GM12878 (cell line): Measurements from ENCODE around the gene DNAH17. TPM values are rescaled to one million over a fixed set of nuclear protein-coding genes. Genes with fewer than 3 reads are reported as not detected.

Source experiments
- ATAC-seq: fragments of 200-7000 bp; cut with Tn5 transposase; 3 replicates; pipeline ENCODE4 v1.9.1; 2020; ENCODE audit warnings: mild to moderate bottlenecking, moderate library complexity
- BruUV-seq: library from RNA; stranded (reverse); fragments of 400-500 nt; replicated peaks from 2 replicates; lab custom pipeline; 2021; lab: Mats Ljungman, UMichigan
- CTCF ChIA-PET: fragments of 300-600 bp; sonication (Branson Sonifier 250); formaldehyde crosslinking; extraction: SDS; loops from one replicate; lab custom pipeline; 2021; ENCODE audit warnings: inconsistent platforms; lab: Yijun Ruan, JAX
- POLR2A ChIA-PET: fragments of 350-600 bp; formaldehyde crosslinking; extraction: SDS; loops from one replicate; lab custom pipeline; 2021; ENCODE audit warnings: inconsistent platforms; lab: Charles Lee
- RAD21 ChIA-PET: fragments of 300-600 bp; sonication (Branson Sonifier 250); formaldehyde crosslinking; loops from one replicate; lab custom pipeline; 2023; ENCODE audit warnings: antibody characterized with exemption; ENCODE audit not compliant: unreplicated experiment; lab: Charles Lee
- SMC1A ChIA-PET: fragments of 300-600 bp; sonication (Branson Sonifier 250); formaldehyde crosslinking; loops from one replicate; lab custom pipeline; 2023; ENCODE audit not compliant: unreplicated experiment, uncharacterized antibody; lab: Charles Lee
- DNase-seq: peaks from one replicate; pipeline ENCODE4 v3.0.0-alpha.2; 2011; ENCODE audit warnings: low read depth, low spot score
- FAIRE-seq: peaks from 3 replicates; lab custom pipeline; 2011; peaks lifted over from hg19 to GRCh38; lab: Jason Lieb, UNC
- H2AFZ ChIP-seq: 2 replicates; pipeline ENCODE4 v1.6.0; 2011; ENCODE audit warnings: low read depth, low read length, control low read depth; ENCODE audit not compliant: control insufficient read depth
- H3K27ac ChIP-seq: 2 replicates; pipeline ENCODE4 v1.5.1; 2011; ENCODE audit warnings: control low read depth; ENCODE audit not compliant: control insufficient read depth, insufficient read depth
- H3K27me3 ChIP-seq, 2 experiments: replicated peaks in 1 of 2; 2 replicates each; pipeline versions ENCODE4 v1.6.0 to v1.6.1; 2011; ENCODE audit warnings: low read length in 1 of 2; ENCODE audit not compliant: control insufficient read depth in 2 of 2, insufficient read depth in 2 of 2
- H3K36me3 ChIP-seq, 2 experiments: 2 replicates each; pipeline ENCODE4 v1.5.1; 2011; ENCODE audit warnings: low read length in 1 of 2; ENCODE audit not compliant: control insufficient read depth in 2 of 2, insufficient read depth in 2 of 2
- H3K4me1 ChIP-seq: 2 replicates; pipeline ENCODE4 v1.6.1; 2011; ENCODE audit warnings: mild to moderate bottlenecking, low read length, moderate library complexity, mixed read lengths; ENCODE audit not compliant: control insufficient read depth, insufficient read depth
- H3K4me2 ChIP-seq: 2 replicates; pipeline ENCODE4 v1.6.0; 2011; ENCODE audit warnings: control low read depth; ENCODE audit not compliant: control insufficient read depth, insufficient read depth
- H3K4me3 ChIP-seq: fragments of 200-600 bp; sonication (generic); 2 replicates; pipeline ENCODE4 v1.5.1; 2016
- H3K79me2 ChIP-seq: 2 replicates; pipeline ENCODE4 v1.6.0; 2011; ENCODE audit warnings: low read length; ENCODE audit not compliant: control insufficient read depth, insufficient read depth
- H3K9ac ChIP-seq: 2 replicates; pipeline ENCODE4 v1.8.0; 2011; ENCODE audit warnings: low read length, control low read depth, mixed read lengths; ENCODE audit not compliant: control insufficient read depth, insufficient read depth
- H3K9me3 ChIP-seq: replicated peaks from 3 replicates; pipeline ENCODE4 v1.5.1; 2011; ENCODE audit warnings: mild to moderate bottlenecking, low read length; ENCODE audit not compliant: control insufficient read depth, insufficient read depth
- H4K20me1 ChIP-seq: 2 replicates; pipeline ENCODE4 v1.6.0; 2011; ENCODE audit not compliant: control insufficient read depth, insufficient read depth
- CHD4 ChIP-seq: fragments of 200-600 bp; sonication (generic); IDR thresholded peaks from 2 replicates; pipeline ENCODE4 v1.6.1; 2016; ENCODE audit warnings: mild to moderate bottlenecking
- CREM ChIP-seq: IDR thresholded peaks from 2 replicates; pipeline ENCODE4 v1.6.1; 2014; ENCODE audit warnings: antibody characterized with exemption, low read depth
- HDAC2 ChIP-seq: fragments of 200-600 bp; sonication (generic); IDR thresholded peaks from 2 replicates; pipeline ENCODE4 v1.6.1; 2017
- IKZF2 ChIP-seq, 2 experiments: fragments of 450-650 bp; IDR thresholded peaks; 2 replicates each; pipeline ENCODE4 v1.6.1; 2017; ENCODE audit warnings: mild to moderate bottlenecking in 2 of 2, moderate library complexity in 2 of 2
- MTA3 ChIP-seq: IDR thresholded peaks from 2 replicates; pipeline ENCODE4 v1.6.1; 2012; ENCODE audit warnings: low read length, inconsistent platforms, borderline replicate concordance
- NFYA ChIP-seq: IDR thresholded peaks from 2 replicates; pipeline ENCODE4 v1.6.1; 2011; ENCODE audit warnings: low read depth, mild to moderate bottlenecking, low read length, improper control_type of control experiment, borderline replicate concordance
- NFYB ChIP-seq: IDR thresholded peaks from 2 replicates; pipeline ENCODE4 v1.6.1; 2011; ENCODE audit warnings: low read depth, mild to moderate bottlenecking, low read length, improper control_type of control experiment, moderate library complexity; ENCODE audit not compliant: insufficient read depth
- SMAD1 ChIP-seq: fragments of 450-650 bp; IDR thresholded peaks from 2 replicates; pipeline ENCODE4 v1.6.1; 2018; ENCODE audit warnings: mild to moderate bottlenecking, low read depth; ENCODE audit not compliant: partially characterized antibody
- SMAD5 ChIP-seq: IDR thresholded peaks from 2 replicates; pipeline ENCODE4 v1.6.1; 2016; ENCODE audit warnings: antibody characterized with exemption, low read depth
- SPI1 ChIP-seq: IDR thresholded peaks from 2 replicates; pipeline ENCODE4 v1.6.1; 2011; ENCODE audit warnings: low read depth, mild to moderate bottlenecking, low read length, moderate library complexity, borderline replicate concordance; ENCODE audit not compliant: insufficient read depth
- STAT3 ChIP-seq: IDR thresholded peaks from 2 replicates; pipeline ENCODE4 v1.6.1; 2011; ENCODE audit warnings: low read depth, low read length, improper control_type of control experiment
- TAF1 ChIP-seq: IDR thresholded peaks from 2 replicates; pipeline ENCODE4 v1.6.1; 2011; ENCODE audit warnings: mild to moderate bottlenecking, low read depth, low read length, borderline replicate concordance
- TBL1XR1 ChIP-seq: IDR thresholded peaks from 2 replicates; pipeline ENCODE4 v1.6.1; 2012; ENCODE audit warnings: low read depth, low read length, improper control_type of control experiment
- ZNF24 ChIP-seq: fragments of 450-650 bp; IDR thresholded peaks from 2 replicates; pipeline ENCODE4 v1.6.1; 2017; ENCODE audit warnings: antibody characterized with exemption, mild to moderate bottlenecking
- ZZZ3 ChIP-seq: IDR thresholded peaks from 2 replicates; pipeline ENCODE4 v1.6.1; 2011; ENCODE audit warnings: low read depth; ENCODE audit not compliant: control insufficient read depth, insufficient read length
- WGBS: methylation state at CpG from one replicate; pipeline ENCODE4 v1.1.6; 2016; ENCODE audit warnings: low lambda C conversion rate; ENCODE audit not compliant: insufficient replicate concordance, insufficient coverage; ENCODE audit errors: missing lambda C conversion rate; 5-methylcytosine and 5-hydroxymethylcytosine counted together
- in situ Hi-C: fragments of 300-500 bp; cut with MboI; formaldehyde crosslinking; loops from 9 replicates; pipeline ENCODE4 v1.14.3; 2018; ENCODE audit warnings: mixed read lengths
- intact Hi-C: fragments of 100-400 bp; cut with micrococcal nuclease; formaldehyde crosslinking; loops from one replicate; pipeline ENCODE4 v1.14.2; 2022; ENCODE audit not compliant: unreplicated experiment
- polyA plus RNA-seq, 11 experiments: library from polyadenylated mRNA; depleted of rRNA in 4 of 11; unstranded in 6 of 11; stranded (reverse) in 5 of 11; fragments of >200 nt; fragmentation: Nextera tagmentation in 4 of 11; fragmentation: Illumina TruSeq in 1 of 11; extraction: Ambion mirVana in 4 of 11; extraction: Trizol in 1 of 11; gene quantifications; 1 replicate in 1 of 11; 2 replicates in 10 of 11; pipeline versions ENCODE4 v1.2.1 to v1.2.3, GENCODE V29; 2011 to 2016; ENCODE audit warnings: inconsistent platforms in 2 of 11, missing spikeins in 2 of 11, low read depth in 1 of 11
- total RNA-seq, 4 experiments: library from RNA; depleted of rRNA in 3 of 4; stranded (reverse); fragments of >200 nt in 3 of 4; fragmentation: Illumina TruSeq in 1 of 4; extraction: Trizol in 1 of 4; gene quantifications; 2 replicates each; pipeline versions ENCODE4 v1.2.1 to v1.2.3, GENCODE V29; 2013 to 2021
- TF ChIP-seq, protein P1 (sequence below): IDR thresholded peaks from 2 replicates; pipeline ENCODE4 v1.6.1; 2011; ENCODE audit warnings: low read depth, mild to moderate bottlenecking, low read length, moderate library complexity, borderline replicate concordance; ENCODE audit errors: extremely low read depth
- TF ChIP-seq, protein P2 (sequence below): fragments of 450-650 bp; IDR thresholded peaks from 2 replicates; pipeline ENCODE4 v1.6.1; 2017; ENCODE audit warnings: low read depth, mild to moderate bottlenecking, moderate library complexity

DNAH17 gene
- total and polyA plus RNA-seq, 10 of the 15 experiments (the other 5 are each of a cell fraction or from before 2014, with no cell fraction given): 0.16 to 2.9 (median 0.56) TPM

DNA sequence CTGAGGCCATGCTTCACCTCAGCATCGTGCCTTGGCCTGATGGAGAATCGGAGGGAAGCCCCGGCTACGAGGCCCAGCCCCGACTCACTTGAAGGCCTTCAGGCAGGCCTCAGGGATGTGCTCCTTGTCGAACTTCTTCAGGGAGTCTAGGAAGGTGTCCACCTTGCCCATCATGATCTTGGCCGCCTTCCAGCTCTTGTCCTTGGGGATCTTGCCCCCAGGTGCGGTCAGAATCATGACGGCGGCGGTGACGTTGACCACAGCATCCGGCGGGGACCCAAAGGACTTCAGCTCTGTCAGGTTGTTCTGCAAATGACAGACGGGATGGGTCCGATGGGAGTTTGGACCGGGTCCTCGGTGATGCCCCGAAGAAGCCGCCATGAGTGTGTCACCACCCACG is 117.5 kb downstream of the DNAH17 start:
- SMC1A ChIA-PET: no interaction called here
- no peaks in the 10 kb centered on the region for H4K20me1 ChIP-seq
- H3K9me3 ChIP-seq: no peaks in the 10 kb centered on the region
- in situ Hi-C loops (no loop called here), intact Hi-C loops (no loop called here)
- no peak overlapping the region for H3K4me3 ChIP-seq
- POLR2A ChIA-PET: no interaction called here
- DNase-seq (no peak), FAIRE-seq (no peak), ATAC-seq (no peak)
- H3K4me2 ChIP-seq: no peak overlapping the region
- BruUV-seq: no TSS peak
- H2AFZ ChIP-seq: no peak overlapping the region
- H3K27ac ChIP-seq: no peak overlapping the region
- H3K36me3 ChIP-seq: no peaks in the 10 kb centered on the region
- CTCF ChIA-PET: interaction anchor here (0.6 kb wide), 1 partner anchor 345 kb away, joined by 3 read pairs; no protein-coding TSS in a partner anchor
- no peaks in the 10 kb centered on the region for H3K27me3 ChIP-seq
- RAD21 ChIA-PET: no interaction called here
- 45% methylated on average over 21 of the region's 21 CpGs for WGBS
- H3K9ac ChIP-seq: no peak overlapping the region
- H3K79me2 ChIP-seq: no peaks in the 10 kb centered on the region
- H3K4me1 ChIP-seq: no peaks in the 10 kb centered on the region
- TF ChIP-seq, protein P1, sequence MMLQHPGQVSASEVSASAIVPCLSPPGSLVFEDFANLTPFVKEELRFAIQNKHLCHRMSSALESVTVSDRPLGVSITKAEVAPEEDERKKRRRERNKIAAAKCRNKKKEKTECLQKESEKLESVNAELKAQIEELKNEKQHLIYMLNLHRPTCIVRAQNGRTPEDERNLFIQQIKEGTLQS: no peak
- TF ChIP-seq, protein P2, sequence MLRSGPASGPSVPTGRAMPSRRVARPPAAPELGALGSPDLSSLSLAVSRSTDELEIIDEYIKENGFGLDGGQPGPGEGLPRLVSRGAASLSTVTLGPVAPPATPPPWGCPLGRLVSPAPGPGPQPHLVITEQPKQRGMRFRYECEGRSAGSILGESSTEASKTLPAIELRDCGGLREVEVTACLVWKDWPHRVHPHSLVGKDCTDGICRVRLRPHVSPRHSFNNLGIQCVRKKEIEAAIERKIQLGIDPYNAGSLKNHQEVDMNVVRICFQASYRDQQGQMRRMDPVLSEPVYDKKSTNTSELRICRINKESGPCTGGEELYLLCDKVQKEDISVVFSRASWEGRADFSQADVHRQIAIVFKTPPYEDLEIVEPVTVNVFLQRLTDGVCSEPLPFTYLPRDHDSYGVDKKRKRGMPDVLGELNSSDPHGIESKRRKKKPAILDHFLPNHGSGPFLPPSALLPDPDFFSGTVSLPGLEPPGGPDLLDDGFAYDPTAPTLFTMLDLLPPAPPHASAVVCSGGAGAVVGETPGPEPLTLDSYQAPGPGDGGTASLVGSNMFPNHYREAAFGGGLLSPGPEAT: no peak
- no peak for TF ChIP-seq CREM

DNA sequence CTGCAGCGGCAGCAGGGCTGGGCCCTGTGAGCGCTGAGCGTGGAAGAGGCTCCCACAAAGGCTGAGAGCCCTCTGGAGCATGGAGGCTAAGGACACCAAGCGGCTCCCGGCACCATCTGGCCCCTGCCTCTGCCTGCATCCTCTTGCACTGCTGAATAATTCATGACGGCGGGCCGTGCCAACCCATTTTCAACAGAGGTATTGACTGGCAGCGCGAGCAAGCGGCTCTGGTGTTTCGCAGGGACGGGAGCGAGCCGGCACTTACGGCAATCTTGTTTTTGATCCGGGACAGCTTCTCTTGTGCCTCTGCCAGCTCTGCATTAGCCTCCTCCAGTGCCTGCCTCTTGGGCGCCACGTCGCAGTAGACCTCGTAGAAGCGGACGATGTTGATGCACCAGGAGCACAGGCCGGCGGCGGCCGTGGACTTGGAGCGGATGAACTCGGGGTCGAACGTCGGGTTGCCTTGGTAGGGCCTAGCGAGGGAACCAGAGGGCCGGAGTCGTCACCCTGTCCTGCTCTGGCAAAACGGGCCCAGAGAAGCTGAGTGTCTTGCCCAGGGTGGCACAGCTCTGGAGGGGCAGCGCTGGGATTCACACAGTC is 118.4 kb downstream of the DNAH17 start:
- in situ Hi-C loops: no loop called here
- ChIA-PET SMC1A (no interaction called here), CTCF (no interaction called here)
- TF ChIP-seq SMAD1 (no peak), MTA3 (no peak), SMAD5 (no peak), NFYB (no peak), ZNF24 (no peak), STAT3 (no peak), SPI1 (no peak), CREM (no peak), TAF1 (no peak), HDAC2 (no peak), ZZZ3 (no peak), IKZF2 (IDR thresholded peaks at IDR 0.05) (no peak), TBL1XR1 (no peak), CHD4 (no peak), NFYA (no peak)

More for the DNA sequence above, 118.4 kb downstream of the DNAH17 start:
- no peaks in the 10 kb centered on the region for H4K20me1 ChIP-seq
- DNase-seq (no peak), FAIRE-seq (no peak), ATAC-seq (no peak)
- no TSS peak for BruUV-seq
- H3K9ac ChIP-seq: no peak overlapping the region
- H3K4me2 ChIP-seq: no peak overlapping the region
- RAD21 ChIA-PET: no interaction called here
- intact Hi-C loops: no loop called here
- no peaks in the 10 kb centered on the region for H3K36me3 ChIP-seq
- H3K79me2 ChIP-seq: no peaks in the 10 kb centered on the region
- 52% methylated on average over 37 of the region's 37 CpGs for WGBS
- no peaks in the 10 kb centered on the region for H3K9me3 ChIP-seq
- no peak overlapping the region for H3K27ac ChIP-seq
- H3K27me3 ChIP-seq: no peaks in the 10 kb centered on the region
- H3K4me3 ChIP-seq: no peak overlapping the region
- no peaks in the 10 kb centered on the region for H3K4me1 ChIP-seq
- no peak overlapping the region for H2AFZ ChIP-seq
- POLR2A ChIA-PET: no interaction called here
